SU-DHL-6 (cell line): Measurements from ENCODE around the gene CYP4F2.
"Not testable (repeated sequence)": the region's sequence is repeated elsewhere in the genome, so short reads cannot be mapped to it uniquely, and the experiment has no call there.

Experiments
- EZH2phosphoT487 ChIP-seq: fragments of 200-600 bp; sonication (generic), shearing (Covaris generic); conservative IDR thresholded peaks from 2 replicates; pipeline ENCODE4 v1.6.1; 2018; ENCODE audit warnings: mild to moderate bottlenecking, antibody characterized with exemption, low read length, moderate library complexity, mixed read lengths
- TF ChIP-seq, protein P1 (sequence below): fragments of 200-600 bp; sonication (generic); IDR thresholded peaks from one replicate; pipeline ENCODE4 v1.5.1; 2017; ENCODE audit warnings: antibody characterized with exemption, mild to moderate bottlenecking, low read length, moderate library complexity; ENCODE audit not compliant: insufficient read depth, poor library complexity, severe bottlenecking

DNA sequence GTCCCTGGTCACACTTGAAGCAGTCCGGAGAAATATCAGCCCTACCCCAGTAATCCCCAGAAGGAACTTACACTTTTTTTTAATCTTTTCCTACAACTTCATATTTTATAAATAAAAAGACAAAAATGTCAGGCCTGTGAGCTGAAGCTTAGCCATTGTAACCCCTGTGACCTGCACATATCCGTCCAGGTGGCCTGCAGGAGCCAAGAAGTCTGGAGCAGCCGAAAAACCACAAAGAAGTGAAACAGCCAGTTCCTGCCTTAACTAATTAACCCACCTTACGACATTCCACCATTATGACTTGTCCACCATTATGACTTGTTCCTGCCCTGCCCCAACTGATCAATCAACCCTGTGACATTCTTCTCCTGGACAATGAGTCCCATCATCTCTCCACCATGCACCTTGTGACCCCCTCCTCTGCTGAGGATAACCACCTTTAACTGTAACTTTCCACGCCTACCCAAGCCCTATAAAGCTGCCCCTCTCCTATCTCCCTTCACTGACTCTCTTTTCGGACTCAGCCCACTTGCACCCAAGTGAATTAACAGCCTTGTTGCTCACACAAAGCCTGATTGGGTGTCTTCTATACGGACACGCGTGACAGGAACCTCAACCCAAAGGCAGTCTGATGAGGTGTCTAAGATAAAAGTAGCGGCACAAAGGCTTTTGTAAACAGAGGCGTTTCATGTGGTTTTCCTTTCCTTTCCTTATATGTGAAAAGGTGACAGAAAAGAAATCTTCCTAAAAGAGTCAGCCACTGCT is 62.1 kb downstream of the CYP4F2 start:
- TF ChIP-seq, protein P1, sequence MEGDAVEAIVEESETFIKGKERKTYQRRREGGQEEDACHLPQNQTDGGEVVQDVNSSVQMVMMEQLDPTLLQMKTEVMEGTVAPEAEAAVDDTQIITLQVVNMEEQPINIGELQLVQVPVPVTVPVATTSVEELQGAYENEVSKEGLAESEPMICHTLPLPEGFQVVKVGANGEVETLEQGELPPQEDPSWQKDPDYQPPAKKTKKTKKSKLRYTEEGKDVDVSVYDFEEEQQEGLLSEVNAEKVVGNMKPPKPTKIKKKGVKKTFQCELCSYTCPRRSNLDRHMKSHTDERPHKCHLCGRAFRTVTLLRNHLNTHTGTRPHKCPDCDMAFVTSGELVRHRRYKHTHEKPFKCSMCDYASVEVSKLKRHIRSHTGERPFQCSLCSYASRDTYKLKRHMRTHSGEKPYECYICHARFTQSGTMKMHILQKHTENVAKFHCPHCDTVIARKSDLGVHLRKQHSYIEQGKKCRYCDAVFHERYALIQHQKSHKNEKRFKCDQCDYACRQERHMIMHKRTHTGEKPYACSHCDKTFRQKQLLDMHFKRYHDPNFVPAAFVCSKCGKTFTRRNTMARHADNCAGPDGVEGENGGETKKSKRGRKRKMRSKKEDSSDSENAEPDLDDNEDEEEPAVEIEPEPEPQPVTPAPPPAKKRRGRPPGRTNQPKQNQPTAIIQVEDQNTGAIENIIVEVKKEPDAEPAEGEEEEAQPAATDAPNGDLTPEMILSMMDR = not testable (repeated sequence)
- TF ChIP-seq EZH2phosphoT487 = not testable (repeated sequence)
